Thoracic aorta (tissue), 2 donors: ENCODE data around the gene SKP2. TPM values are rescaled to one million over a fixed set of nuclear protein-coding genes. Genes with fewer than 3 reads are reported as not detected.
"Not testable (repeated sequence)": the region's sequence is repeated elsewhere in the genome, so short reads cannot be mapped to it uniquely, and the experiment has no call there.

Experiments used
- ATAC-seq: fragments of 150-250 bp; one replicate; pipeline ENCODE4 v1.8.0; 2017; ENCODE audit warnings: low read depth; ENCODE audit not compliant: insufficient number of reproducible peaks, low FRiP score
- DNase-seq: peaks from one replicate; pipeline ENCODE4 v3.0.0-alpha.2; 2020; ENCODE audit warnings: low spot score
- H3K27ac ChIP-seq, 2 donors: fragments of 200-600 bp; sonication (generic); 1 replicate in 1 of 2; 2 replicates in 1 of 2; pipeline ENCODE4 v1.5.1; 2016; ENCODE audit warnings: mild to moderate bottlenecking in 2 of 2, moderate library complexity in 2 of 2
- H3K27me3 ChIP-seq: fragments of 200-600 bp; sonication (generic); replicated peaks from 2 replicates; pipeline ENCODE4 v1.6.0; 2016; ENCODE audit warnings: mild to moderate bottlenecking; ENCODE audit not compliant: insufficient read depth
- H3K36me3 ChIP-seq: fragments of 200-600 bp; sonication (generic); one replicate; pipeline ENCODE4 v1.5.1; 2016
- H3K4me1 ChIP-seq, 2 donors: fragments of 200-600 bp; sonication (generic); 1 replicate in 1 of 2; 2 replicates in 1 of 2; pipeline versions ENCODE4 v1.5.1 to v1.6.0; 2016; ENCODE audit warnings: low read depth in 2 of 2, mild to moderate bottlenecking in 1 of 2; ENCODE audit not compliant: control insufficient read depth in 1 of 2
- H3K4me3 ChIP-seq: fragments of 200-600 bp; sonication (generic); 2 replicates; pipeline ENCODE4 v1.5.1; 2016; ENCODE audit warnings: mild to moderate bottlenecking
- H3K9me3 ChIP-seq: fragments of 200-600 bp; sonication (generic); 2 replicates; pipeline ENCODE4 v1.5.1; 2016
- CTCF ChIP-seq: fragments of 200-600 bp; sonication (generic); IDR thresholded peaks from one replicate; pipeline ENCODE4 v1.5.1; 2019; ENCODE audit warnings: antibody characterized with exemption
- total RNA-seq, 2 donors: library from RNA; depleted of rRNA; stranded (reverse); fragments of >200 nt; gene quantifications; one replicate each; pipeline versions ENCODE4 v1.1.0 to v1.2.3, GENCODE V29; 2016

Gene SKP2
- total RNA-seq, 2 donors from 2014 or later = 6.4 to 7.8 TPM

- H3K9me3 ChIP-seq = peaks cover 6% of the 10 kb centered on the region
- no peak for DNase-seq
- no peaks in the 10 kb centered on the region for H3K4me1 ChIP-seq
- no peak for TF ChIP-seq CTCF
- no peaks in the 10 kb centered on the region for H3K27me3 ChIP-seq
- ATAC-seq = no peak
- H3K4me3 ChIP-seq = no peak overlapping the region
- peaks cover 13% of the 10 kb centered on the region for H3K36me3 ChIP-seq
- no peak overlapping the region for H3K27ac ChIP-seq
Observed at GRCh38 chr5:36128795-36129194, 23.1 kb upstream of the SKP2 start.

GRCh38 chr5:36129666-36130065, 22.2 kb upstream of the SKP2 start:
- not testable (repeated sequence) for H3K4me1 ChIP-seq, H3K4me3 ChIP-seq, DNase-seq, H3K27ac ChIP-seq, ATAC-seq, H3K9me3 ChIP-seq, H3K27me3 ChIP-seq
- peaks cover 13% of the 10 kb centered on the region for H3K36me3 ChIP-seq

- not testable (repeated sequence) for H3K4me1 ChIP-seq, H3K27ac ChIP-seq, H3K9me3 ChIP-seq, ATAC-seq, DNase-seq, H3K4me3 ChIP-seq, H3K27me3 ChIP-seq
- peaks cover 15% of the 10 kb centered on the region for H3K36me3 ChIP-seq
Observed at GRCh38 chr5:36133009-36133408, 18.9 kb upstream of the SKP2 start.

GRCh38 chr5:36135988-36136387, 15.9 kb upstream of the SKP2 start:
- Histone ChIP-seq H3K36me3 (peaks cover 11% of the 10 kb centered on the region), H3K4me1 (no peaks in the 10 kb centered on the region), H3K27ac (no peak overlapping the region), H3K9me3 (no peaks in the 10 kb centered on the region), H3K4me3 (no peak overlapping the region), H3K27me3 (no peaks in the 10 kb centered on the region)
- DNase-seq = no peak
- no peak for TF ChIP-seq CTCF
- no peak for ATAC-seq

GRCh38 chr5:36136581-36136980, 15.3 kb upstream of the SKP2 start:
- ATAC-seq = no peak
- peaks cover 11% of the 10 kb centered on the region for H3K36me3 ChIP-seq
- no peaks in the 10 kb centered on the region for H3K4me1 ChIP-seq
- DNase-seq = no peak
- no peaks in the 10 kb centered on the region for H3K9me3 ChIP-seq
- no peak for TF ChIP-seq CTCF
- no peak overlapping the region for H3K4me3 ChIP-seq
- H3K27me3 ChIP-seq = no peaks in the 10 kb centered on the region
- H3K27ac ChIP-seq = no peak overlapping the region

GRCh38 chr5:36138900-36139683, 12.8 kb upstream of the SKP2 start:
- ATAC-seq = no peak
- Histone ChIP-seq H3K36me3 (peaks cover 11% of the 10 kb centered on the region), H3K4me1 (no peaks in the 10 kb centered on the region), H3K4me3 (no peak overlapping the region), H3K27ac (no peak overlapping the region), H3K27me3 (no peaks in the 10 kb centered on the region), H3K9me3 (no peaks in the 10 kb centered on the region)
- TF ChIP-seq CTCF = no peak
- DNase-seq = no peak
